CD14-positive monocyte (primary cell): Measurements from ENCODE around the gene SORBS2. TPM values are rescaled to one million over a fixed set of nuclear protein-coding genes. Genes with fewer than 3 reads are reported as not detected.

Experiments used
- DNase-seq, 3 donors: peaks; one replicate each; pipeline ENCODE4 v3.0.0-alpha.2; 2011 to 2022
- H2AFZ ChIP-seq: 2 replicates; pipeline ENCODE4 v1.6.0; 2012; ENCODE audit warnings: mild to moderate bottlenecking, low read depth, low read length, inconsistent platforms; ENCODE audit not compliant: insufficient read depth, poor library complexity, severe bottlenecking
- H3K27ac ChIP-seq, 2 donors: 1 replicate in 1 of 2; 2 replicates in 1 of 2; pipeline ENCODE4 v1.5.1; 2012 to 2013; ENCODE audit warnings: low read length in 2 of 2, control low read depth in 1 of 2, inconsistent platforms in 1 of 2, low read depth in 1 of 2, mild to moderate bottlenecking in 1 of 2
- H3K27me3 ChIP-seq, 2 donors: one replicate each; pipeline versions ENCODE4 v1.6.0 to v1.6.1; 2011 to 2013; ENCODE audit warnings: low read length in 2 of 2; ENCODE audit not compliant: control insufficient read depth in 2 of 2, insufficient read depth in 2 of 2
- H3K36me3 ChIP-seq, 2 donors: replicated peaks in 1 of 2; 1 replicate in 1 of 2; 2 replicates in 1 of 2; pipeline versions ENCODE4 v1.5.1 to v1.6.1; 2012 to 2013; ENCODE audit warnings: low read length in 2 of 2, control low read depth in 1 of 2, inconsistent platforms in 1 of 2, mild to moderate bottlenecking in 1 of 2; ENCODE audit not compliant: insufficient read depth in 2 of 2, control insufficient read depth in 1 of 2
- H3K4me1 ChIP-seq, 2 donors: 1 replicate in 1 of 2; 2 replicates in 1 of 2; pipeline versions ENCODE4 v1.5.1 to v1.6.1; 2012 to 2013; ENCODE audit warnings: low read length in 2 of 2, control low read depth in 1 of 2, inconsistent platforms in 1 of 2, mild to moderate bottlenecking in 1 of 2, moderate library complexity in 1 of 2; ENCODE audit not compliant: insufficient read depth in 2 of 2, control insufficient read depth in 1 of 2
- H3K4me2 ChIP-seq: replicated peaks from 2 replicates; pipeline ENCODE3; 2012; ENCODE audit warnings: low read length, moderate library complexity, mild to moderate bottlenecking; ENCODE audit not compliant: poor library complexity, severe bottlenecking; ENCODE audit errors: extremely low read depth
- H3K4me3 ChIP-seq, 3 experiments: fragments of 200-600 bp in 1 of 3; sonication (generic) in 1 of 3; replicated peaks in 1 of 3; 1 replicate in 2 of 3; 2 replicates in 1 of 3; pipeline ENCODE4 v1.5.1; 2011 to 2013; ENCODE audit warnings: low read length in 3 of 3, mild to moderate bottlenecking in 3 of 3, control low read depth in 2 of 3, low read depth in 2 of 3, inconsistent platforms in 1 of 3, moderate library complexity in 1 of 3
- H3K79me2 ChIP-seq: 2 replicates; pipeline ENCODE4 v1.6.0; 2012; ENCODE audit warnings: mild to moderate bottlenecking, control low read depth, inconsistent platforms, low read length, moderate library complexity; ENCODE audit not compliant: insufficient read depth
- H3K9ac ChIP-seq: 2 replicates; pipeline ENCODE4 v1.6.0; 2017; ENCODE audit warnings: low read length, mild to moderate bottlenecking; ENCODE audit not compliant: insufficient read depth, poor library complexity, severe bottlenecking
- H3K9me3 ChIP-seq, 2 donors: replicated peaks in 1 of 2; 1 replicate in 1 of 2; 2 replicates in 1 of 2; pipeline versions ENCODE4 v1.5.1 to v1.6.1; 2012 to 2013; ENCODE audit warnings: low read length in 2 of 2, control low read depth in 1 of 2; ENCODE audit not compliant: control insufficient read depth in 1 of 2, insufficient read depth in 1 of 2
- H4K20me1 ChIP-seq: 2 replicates; pipeline ENCODE4 v1.6.0; 2012; ENCODE audit warnings: mild to moderate bottlenecking, low read length, control low read depth, moderate library complexity; ENCODE audit not compliant: insufficient read depth
- H3K27ac Mint-ChIP-seq, 7 donors: one replicate each; pipeline ENCODE4 v1.8.0; 2020; ENCODE audit warnings: mild to moderate bottlenecking in 7 of 7, mixed read lengths in 7 of 7, moderate library complexity in 6 of 7, inconsistent platforms in 2 of 7
- H3K27me3 Mint-ChIP-seq, 3 donors: one replicate each; pipeline ENCODE4 v1.8.0; 2021 to 2022; ENCODE audit warnings: low read depth in 3 of 3, mild to moderate bottlenecking in 3 of 3, mixed read lengths in 3 of 3, moderate library complexity in 3 of 3, inconsistent platforms in 1 of 3
- H3K36me3 Mint-ChIP-seq, 2 donors: one replicate each; pipeline ENCODE4 v1.8.0; 2020; ENCODE audit warnings: mixed read lengths in 2 of 2, inconsistent platforms in 1 of 2, mild to moderate bottlenecking in 1 of 2
- H3K4me1 Mint-ChIP-seq: one replicate; pipeline ENCODE4 v1.8.0; 2020; ENCODE audit warnings: mild to moderate bottlenecking, mixed read lengths
- H3K4me3 Mint-ChIP-seq, 2 donors: one replicate each; pipeline ENCODE4 v1.8.0; 2020; ENCODE audit warnings: mild to moderate bottlenecking in 2 of 2, mixed read lengths in 2 of 2, moderate library complexity in 1 of 2
- H3K9me3 Mint-ChIP-seq, 7 donors: one replicate each; pipeline ENCODE4 v1.8.0; 2020 to 2022; ENCODE audit warnings: mixed read lengths in 7 of 7, mild to moderate bottlenecking in 6 of 7, moderate library complexity in 6 of 7, inconsistent platforms in 2 of 7
- WGBS: methylation state at CpG from one replicate; pipeline ENCODE4 v1.1.5; 2013; ENCODE audit warnings: missing lambda C conversion rate; ENCODE audit not compliant: insufficient coverage; 5-methylcytosine and 5-hydroxymethylcytosine counted together
- intact Hi-C, 2 donors: fragments of 100-400 bp; cut with micrococcal nuclease; formaldehyde crosslinking; loops; one replicate each; pipeline versions ENCODE4 v1.15.0 to v1.15.1; 2023
- polyA plus RNA-seq, 3 donors: library from polyadenylated mRNA; depleted of rRNA in 1 of 3; unstranded in 2 of 3; stranded (reverse) in 1 of 3; fragments of 300-500 nt in 2 of 3; fragments of >200 nt in 1 of 3; fragmentation: Illumina TruSeq in 2 of 3; gene quantifications; 1 replicate in 2 of 3; 2 replicates in 1 of 3; pipeline ENCODE4 v1.2.3, GENCODE V29; 2012 to 2021
- TF ChIP-seq, protein P1 (sequence below): fragments of 200-600 bp; IDR thresholded peaks from one replicate; pipeline ENCODE4 v1.8.0; 2022; ENCODE audit warnings: antibody characterized with exemption, mild to moderate bottlenecking

Gene SORBS2
- polyA plus RNA-seq, 3 donors, result not detected

DNA sequence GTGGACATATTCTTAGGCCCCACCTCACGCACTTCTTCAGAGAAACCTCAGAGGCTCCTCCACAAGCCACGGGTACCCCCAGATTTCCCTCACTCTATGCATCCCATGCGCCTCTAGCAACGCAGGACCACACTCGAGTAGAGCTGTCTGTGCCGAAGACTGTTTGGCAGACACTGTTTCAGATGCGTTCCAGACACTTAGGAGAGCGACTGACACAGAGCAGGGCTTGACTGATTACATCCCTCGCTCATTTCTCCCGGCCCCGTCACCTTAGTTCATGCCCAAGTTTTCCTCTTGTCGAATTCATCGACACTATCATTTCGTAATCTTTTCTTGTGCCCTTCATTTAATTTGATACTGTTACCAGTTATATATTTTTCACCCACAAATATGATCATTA lies 15.0 kb downstream of the SORBS2 start:
- DNase-seq, result no peak
- Histone ChIP-seq H3K27ac (no peak overlapping the region), H3K79me2 (no peaks in the 10 kb centered on the region), H3K36me3 (no peaks in the 10 kb centered on the region), H2AFZ (no peak overlapping the region), H4K20me1 (no peaks in the 10 kb centered on the region), H3K9me3 (no peaks in the 10 kb centered on the region), H3K4me1 (no peaks in the 10 kb centered on the region), H3K9ac (no peak overlapping the region), H3K4me2 (no peak overlapping the region), H3K4me3 (no peak overlapping the region), H3K27me3 (no peaks in the 10 kb centered on the region)
- no peak overlapping the region for H3K27ac Mint-ChIP-seq
- peaks cover 6 to 9% (median 6%) of the 10 kb centered on the region in 3 donors for H3K27me3 Mint-ChIP-seq
- H3K9me3 Mint-ChIP-seq, result peaks cover 0 to 3% (median 0%) of the 10 kb centered on the region in 7 donors
- H3K4me1 Mint-ChIP-seq, result no peaks in the 10 kb centered on the region
- no peaks in the 10 kb centered on the region for H3K36me3 Mint-ChIP-seq
- TF ChIP-seq, protein P1, sequence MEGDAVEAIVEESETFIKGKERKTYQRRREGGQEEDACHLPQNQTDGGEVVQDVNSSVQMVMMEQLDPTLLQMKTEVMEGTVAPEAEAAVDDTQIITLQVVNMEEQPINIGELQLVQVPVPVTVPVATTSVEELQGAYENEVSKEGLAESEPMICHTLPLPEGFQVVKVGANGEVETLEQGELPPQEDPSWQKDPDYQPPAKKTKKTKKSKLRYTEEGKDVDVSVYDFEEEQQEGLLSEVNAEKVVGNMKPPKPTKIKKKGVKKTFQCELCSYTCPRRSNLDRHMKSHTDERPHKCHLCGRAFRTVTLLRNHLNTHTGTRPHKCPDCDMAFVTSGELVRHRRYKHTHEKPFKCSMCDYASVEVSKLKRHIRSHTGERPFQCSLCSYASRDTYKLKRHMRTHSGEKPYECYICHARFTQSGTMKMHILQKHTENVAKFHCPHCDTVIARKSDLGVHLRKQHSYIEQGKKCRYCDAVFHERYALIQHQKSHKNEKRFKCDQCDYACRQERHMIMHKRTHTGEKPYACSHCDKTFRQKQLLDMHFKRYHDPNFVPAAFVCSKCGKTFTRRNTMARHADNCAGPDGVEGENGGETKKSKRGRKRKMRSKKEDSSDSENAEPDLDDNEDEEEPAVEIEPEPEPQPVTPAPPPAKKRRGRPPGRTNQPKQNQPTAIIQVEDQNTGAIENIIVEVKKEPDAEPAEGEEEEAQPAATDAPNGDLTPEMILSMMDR, result no peak
- intact Hi-C loops, result no loop called here
- 91% methylated on average over 11 of the region's 14 CpGs for WGBS
- no peak overlapping the region for H3K4me3 Mint-ChIP-seq

DNA sequence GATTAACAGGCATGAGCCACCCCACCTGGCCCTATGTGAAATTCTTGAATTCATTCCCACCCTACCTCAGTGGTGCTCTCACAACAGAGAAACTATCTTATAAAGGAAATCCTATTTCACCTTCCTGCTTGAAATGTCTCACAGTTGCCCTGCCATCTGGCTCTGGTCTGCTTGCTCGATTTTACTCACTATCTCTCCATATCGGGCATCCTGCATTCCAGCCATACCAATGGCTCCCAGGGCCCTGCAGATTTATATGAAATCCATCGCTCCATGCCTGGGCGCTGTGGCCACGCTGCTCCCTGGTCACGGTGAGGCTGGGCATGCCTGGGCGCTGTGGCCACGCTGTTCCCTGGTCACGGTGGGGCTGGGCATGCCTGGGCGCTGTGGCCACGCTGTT lies 15.8 kb downstream of the SORBS2 start:
- peaks cover 6 to 9% (median 6%) of the 10 kb centered on the region in 3 donors for H3K27me3 Mint-ChIP-seq
- intact Hi-C loops, result no loop called here
- Histone ChIP-seq H3K36me3 (no peaks in the 10 kb centered on the region), H3K9me3 (no peaks in the 10 kb centered on the region), H3K79me2 (no peaks in the 10 kb centered on the region), H3K27me3 (no peaks in the 10 kb centered on the region), H3K4me3 (no peak overlapping the region), H3K27ac (no peak overlapping the region), H3K4me2 (no peak overlapping the region), H3K9ac (no peak overlapping the region), H3K4me1 (no peaks in the 10 kb centered on the region), H4K20me1 (no peaks in the 10 kb centered on the region), H2AFZ (no peak overlapping the region)
- peaks cover 0 to 3% (median 0%) of the 10 kb centered on the region in 7 donors for H3K9me3 Mint-ChIP-seq
- no peak overlapping the region for H3K27ac Mint-ChIP-seq
- WGBS, result 90% methylated on average over 3 of the region's 11 CpGs
- no peaks in the 10 kb centered on the region for H3K4me1 Mint-ChIP-seq
- no peak for DNase-seq
- no peak overlapping the region for H3K4me3 Mint-ChIP-seq
- H3K36me3 Mint-ChIP-seq, result no peaks in the 10 kb centered on the region
- TF ChIP-seq, protein P1, result no peak
